Measurements from ENCODE around the gene EFNA1.

Gene EFNA1

DNA sequence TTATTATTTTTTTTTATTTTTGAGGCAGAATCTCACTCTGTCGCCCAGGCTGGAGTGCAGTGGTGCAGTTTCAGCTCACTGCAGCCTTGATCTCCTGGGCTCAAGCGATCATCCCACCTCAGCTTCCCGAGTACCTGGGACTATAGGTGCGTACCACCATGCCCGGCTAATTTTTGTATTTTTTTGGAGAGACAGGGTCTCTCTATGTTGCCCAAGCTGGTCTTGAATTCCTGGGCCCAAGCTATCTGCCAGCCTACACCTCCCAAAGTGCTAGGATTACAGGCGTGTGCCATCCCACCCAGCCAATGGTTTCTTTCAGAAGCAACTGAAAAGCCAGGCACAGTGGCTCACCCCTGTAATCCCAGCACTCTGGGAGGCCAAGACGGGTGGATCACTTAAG is 43.1 kb downstream of the EFNA1 start:
- DNase-seq (ENCODE audit: low read depth): no peak
- H3K4me3 ChIP-seq (ENCODE audit: control insufficient read depth, low read depth, low read length): no peak overlapping the region
- TF ChIP-seq, protein P1, sequence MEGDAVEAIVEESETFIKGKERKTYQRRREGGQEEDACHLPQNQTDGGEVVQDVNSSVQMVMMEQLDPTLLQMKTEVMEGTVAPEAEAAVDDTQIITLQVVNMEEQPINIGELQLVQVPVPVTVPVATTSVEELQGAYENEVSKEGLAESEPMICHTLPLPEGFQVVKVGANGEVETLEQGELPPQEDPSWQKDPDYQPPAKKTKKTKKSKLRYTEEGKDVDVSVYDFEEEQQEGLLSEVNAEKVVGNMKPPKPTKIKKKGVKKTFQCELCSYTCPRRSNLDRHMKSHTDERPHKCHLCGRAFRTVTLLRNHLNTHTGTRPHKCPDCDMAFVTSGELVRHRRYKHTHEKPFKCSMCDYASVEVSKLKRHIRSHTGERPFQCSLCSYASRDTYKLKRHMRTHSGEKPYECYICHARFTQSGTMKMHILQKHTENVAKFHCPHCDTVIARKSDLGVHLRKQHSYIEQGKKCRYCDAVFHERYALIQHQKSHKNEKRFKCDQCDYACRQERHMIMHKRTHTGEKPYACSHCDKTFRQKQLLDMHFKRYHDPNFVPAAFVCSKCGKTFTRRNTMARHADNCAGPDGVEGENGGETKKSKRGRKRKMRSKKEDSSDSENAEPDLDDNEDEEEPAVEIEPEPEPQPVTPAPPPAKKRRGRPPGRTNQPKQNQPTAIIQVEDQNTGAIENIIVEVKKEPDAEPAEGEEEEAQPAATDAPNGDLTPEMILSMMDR (IDR thresholded peaks at IDR 0.05; ENCODE audit: control insufficient read depth, insufficient read depth, low read depth, low read length, missing control alignments): no peak

DNA sequence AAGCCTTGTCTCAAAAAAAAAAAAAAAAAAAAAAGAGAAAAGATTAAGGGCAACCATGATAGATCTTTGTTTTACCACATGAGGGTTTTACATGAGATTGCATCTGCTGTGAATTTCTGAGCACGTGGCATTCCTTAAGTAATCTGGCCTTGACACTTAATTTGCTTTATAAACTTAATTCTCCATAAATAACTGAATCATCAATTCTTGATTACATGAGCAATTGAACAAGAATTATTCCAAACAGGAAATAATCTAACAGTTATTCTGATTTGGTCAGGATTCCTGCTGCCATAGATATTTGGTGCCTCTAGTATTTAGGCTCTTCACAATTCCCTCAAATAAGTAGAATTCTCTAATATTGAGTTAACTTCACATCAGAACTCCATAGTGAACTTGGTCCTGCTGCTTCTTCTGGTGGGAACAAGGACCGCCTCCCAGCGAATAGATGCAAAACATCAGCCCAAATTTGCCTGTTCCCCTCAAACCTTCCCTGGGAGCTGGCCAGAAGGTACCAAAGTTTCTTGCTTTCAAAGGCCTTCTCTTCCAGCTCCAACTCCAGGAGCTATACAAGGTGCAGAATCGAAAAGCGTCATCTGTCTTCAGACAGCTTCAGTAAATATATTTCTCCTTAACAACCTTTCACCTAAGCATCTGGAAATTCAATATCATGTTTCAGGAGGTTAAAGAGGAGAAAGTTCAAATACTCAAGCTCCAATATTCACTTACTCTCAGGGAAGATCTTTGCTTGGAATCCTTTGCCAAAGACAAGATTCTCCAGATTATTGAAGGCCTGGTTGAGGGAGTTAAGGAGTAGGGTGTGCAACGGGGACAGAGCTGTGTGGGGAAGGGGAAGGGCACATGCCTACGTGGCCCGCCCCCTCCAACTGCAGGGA is 44.4 kb downstream of the EFNA1 start:
- H3K4me3 ChIP-seq (ENCODE audit: control insufficient read depth, low read depth, low read length): peak overlapping the region; percentile 96
- no peak for DNase-seq (ENCODE audit: low read depth)
- TF ChIP-seq, protein P1 (IDR thresholded peaks at IDR 0.05; ENCODE audit: control insufficient read depth, insufficient read depth, low read depth, low read length, missing control alignments): no peak

DNA sequence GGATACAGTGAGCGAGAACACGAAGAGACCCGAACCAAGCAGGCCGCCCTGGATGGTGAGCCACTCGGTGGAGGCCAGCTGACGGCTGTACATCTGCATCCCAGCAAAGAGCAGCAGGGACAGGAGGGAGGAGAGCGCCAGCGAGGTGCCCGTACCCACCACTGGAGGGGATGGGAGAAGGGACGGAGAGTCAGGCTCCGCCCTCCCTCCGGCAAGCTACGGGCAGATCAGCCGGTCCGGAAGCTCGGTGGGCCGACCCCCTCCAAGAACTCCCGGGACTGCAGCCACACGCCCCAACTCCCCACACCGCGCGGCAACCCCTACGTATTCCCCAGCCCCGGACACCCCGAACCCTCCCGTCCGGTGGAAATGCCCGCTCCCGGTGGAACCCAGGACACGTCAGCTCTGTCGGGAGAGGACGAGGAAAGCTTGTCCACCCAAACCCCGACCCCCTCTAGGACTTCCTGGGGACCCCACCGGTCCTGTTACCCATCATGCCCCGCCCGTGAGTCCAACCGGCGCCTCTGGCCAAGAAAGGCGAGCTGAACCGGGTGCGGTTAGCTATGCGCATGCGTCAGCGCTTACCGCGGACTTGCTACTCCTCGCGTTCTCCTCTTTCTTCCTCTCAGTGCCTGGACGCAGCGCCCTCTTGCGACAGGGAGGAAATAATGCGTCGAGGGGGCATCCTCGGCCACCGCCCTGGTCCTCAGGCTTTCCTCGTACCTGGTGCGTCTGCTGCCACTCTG is 45.2 kb downstream of the EFNA1 start, which contains the start of gene KRTCAP2:
Gene KRTCAP2 (minus strand): TSS at position 573 of the 746 bp plus-strand sequence. CDS start 80 bp downstream, at position 493.
- TF ChIP-seq, protein P1 (IDR thresholded peaks at IDR 0.05; ENCODE audit: control insufficient read depth, insufficient read depth, low read depth, low read length, missing control alignments): peak; percentile 98
- peak within 1 kb of the TSS; percentile 96 for H3K4me3 ChIP-seq (ENCODE audit: control insufficient read depth, low read depth, low read length)
- peak; percentile 86 for DNase-seq (ENCODE audit: low read depth)

DNA sequence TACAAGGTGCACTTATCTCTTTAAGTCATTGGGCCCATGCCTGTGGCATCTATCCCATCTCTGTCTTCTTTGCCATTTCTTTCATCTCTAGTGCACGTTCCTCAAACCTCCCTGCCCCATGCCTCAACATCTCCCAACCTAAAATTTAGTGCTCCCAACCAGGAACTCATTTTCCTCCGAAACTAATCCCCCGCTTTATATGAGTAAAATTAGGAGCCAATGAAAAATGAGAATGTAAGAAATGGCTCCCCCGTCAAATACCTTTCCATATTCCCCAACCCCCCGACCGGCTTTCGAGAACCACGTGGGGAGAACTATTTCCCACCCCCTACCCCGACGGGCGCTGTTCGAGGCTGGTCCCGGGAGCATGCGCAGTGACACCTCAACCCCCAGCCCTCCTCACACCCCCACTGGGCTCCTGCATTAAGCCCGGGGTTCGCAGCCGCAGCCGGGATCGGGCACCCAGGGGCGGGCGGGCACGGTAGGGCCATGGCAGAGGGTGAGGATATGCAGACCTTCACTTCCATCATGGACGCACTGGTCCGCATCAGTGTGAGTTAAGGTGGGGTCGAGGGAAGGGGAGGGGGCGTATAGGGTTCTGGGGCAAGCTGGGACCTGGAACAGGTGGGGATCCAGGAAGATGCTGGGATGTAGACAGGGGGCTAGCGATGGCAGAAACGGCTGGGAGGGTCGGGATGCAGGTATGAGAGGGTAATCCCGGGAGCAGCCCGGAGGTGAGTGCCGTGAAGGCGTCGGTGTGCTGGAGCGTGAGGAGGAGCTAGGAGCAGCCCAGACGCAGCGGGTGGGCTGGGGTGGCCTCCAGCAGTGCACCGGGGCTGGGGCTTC is 46.0 kb downstream of the EFNA1 start, which contains the start of gene TRIM46:
Gene TRIM46 (plus strand): TSS at position 372 of the 846 bp plus-strand sequence. CDS start 118 bp downstream, at position 490.
- no peak for DNase-seq (ENCODE audit: low read depth)
- TF ChIP-seq, protein P1 (IDR thresholded peaks at IDR 0.05; ENCODE audit: control insufficient read depth, insufficient read depth, low read depth, low read length, missing control alignments): no peak
- peak within 1 kb of the TSS; percentile 96 for H3K4me3 ChIP-seq (ENCODE audit: control insufficient read depth, low read depth, low read length)

DNA sequence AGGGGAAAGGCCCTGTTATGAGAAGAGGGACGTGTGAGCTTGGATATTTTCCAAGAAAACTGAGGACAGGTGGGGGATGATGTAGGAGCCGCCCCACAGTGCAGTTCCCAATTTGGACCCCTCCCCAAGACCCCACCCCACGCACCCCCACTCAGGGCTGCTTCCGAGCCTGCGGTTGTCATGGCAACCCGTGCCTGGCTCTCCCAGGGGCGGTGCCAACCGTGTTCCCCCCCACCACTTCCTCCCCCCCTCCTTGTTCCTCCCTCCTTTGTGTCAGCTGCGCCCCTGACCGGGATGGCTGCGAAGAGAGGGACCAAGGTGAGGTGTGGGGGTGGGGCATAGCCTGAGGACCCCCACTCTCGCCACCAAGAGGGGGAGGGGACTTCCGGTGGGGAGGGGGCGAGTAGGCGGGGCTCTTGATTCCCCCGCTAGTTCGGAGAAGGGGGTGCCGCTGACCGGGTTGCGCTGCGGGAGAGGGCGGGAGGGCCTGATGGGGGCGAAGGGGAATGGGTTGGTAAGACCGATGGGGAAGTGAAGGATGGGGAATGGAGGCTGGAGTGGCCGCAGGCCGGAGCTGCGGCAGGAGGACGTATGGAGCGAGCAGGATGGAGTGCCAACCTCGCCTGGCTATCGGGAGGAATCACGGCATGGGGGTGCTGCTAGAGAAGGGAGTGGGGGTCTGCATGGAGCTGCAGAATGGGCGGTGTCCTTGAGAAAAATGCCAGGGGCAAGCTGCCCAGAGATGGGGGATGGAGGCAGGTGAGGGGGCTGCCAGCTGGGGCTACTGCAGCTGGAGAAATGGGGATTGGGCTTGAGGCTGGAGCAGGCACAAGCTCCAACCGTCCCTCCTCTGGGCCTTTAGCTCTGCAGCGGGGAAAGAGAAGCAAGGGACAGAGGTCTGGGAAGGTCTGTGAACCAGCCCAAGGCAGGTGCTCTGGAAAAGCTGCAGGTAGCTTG is 46.9 kb downstream of the EFNA1 start:
- H3K4me3 ChIP-seq (ENCODE audit: control insufficient read depth, low read depth, low read length): peak overlapping the region; percentile 96
- no peak for DNase-seq (ENCODE audit: low read depth)
- TF ChIP-seq, protein P1 (IDR thresholded peaks at IDR 0.05; ENCODE audit: control insufficient read depth, insufficient read depth, low read depth, low read length, missing control alignments): no peak

Data from AG09309 (cell line).